ENCODE measurements around the gene PC. TPM values are rescaled to one million over a fixed set of nuclear protein-coding genes. Genes with fewer than 3 reads are reported as not detected.

Gene PC
- total and polyA plus RNA-seq, 9 of the 15 experiments (the other 6 are each of a cell fraction or from before 2014, with no cell fraction given), result 0.94 to 38.0 (median 8.7) TPM

- no peaks in the 10 kb centered on the region for H3K9me3 ChIP-seq (replicated peaks; ENCODE audit: control insufficient read depth, insufficient read depth, low read depth, low read length)
- no peak overlapping the region for H3K4me2 ChIP-seq (ENCODE audit: insufficient read depth, low read length)
- H3K79me2 ChIP-seq (ENCODE audit: control insufficient read depth, insufficient read depth, low read length), result no peaks in the 10 kb centered on the region
- POLR2A ChIA-PET, result interaction anchor here (0.9 to 2.6 kb wide), 2 partner anchors 10 to 12 kb away, joined by 3 to 11 read pairs; no protein-coding TSS in a partner anchor
- H3K36me3 ChIP-seq (ENCODE audit: control insufficient read depth, insufficient read depth, low read length), result no peaks in the 10 kb centered on the region; the same call in 2 of the 3 replicates
- intact Hi-C loops (cut with micrococcal nuclease) (no loop called here), in situ Hi-C loops (cut with MboI) (no loop called here)
- CTCF ChIA-PET (ENCODE audit: low intra/inter-chr PET ratio), result no interaction called here
- H3K4me3 ChIP-seq, result no peak overlapping the region
- no peaks in the 10 kb centered on the region for H3K27me3 ChIP-seq (ENCODE audit: control insufficient read depth in 2 of 2, insufficient read depth in 2 of 2, low read length in 2 of 2)
- H4K20me1 ChIP-seq (replicated peaks; ENCODE audit: control insufficient read depth, insufficient read depth, low read length), result no peaks in the 10 kb centered on the region; the same call in 1 of the 2 replicates
- H2AFZ ChIP-seq (ENCODE audit: low read depth, low read length), result no peak overlapping the region
- DNase-seq (ENCODE audit: extremely low read depth in 1 of 4, low spot score in 3 of 4), result peak in 2 of 4 experiments; percentile 43 to 50
- no TSS peak for BruUV-seq (replicated peaks)
- 70% methylated on average over 3 of the region's 3 CpGs for WGBS (ENCODE audit: insufficient coverage, low coverage, missing lambda C conversion rate)
- no peak for FAIRE-seq
- H3K27ac ChIP-seq (ENCODE audit: extremely low read depth, low read depth, low read length), result no peak overlapping the region
- peaks cover 16 to 24% of the 10 kb centered on the region in 2 experiments for H3K4me1 ChIP-seq (replicated peaks in 1 of 2; ENCODE audit: control insufficient read depth in 2 of 2, insufficient read depth in 2 of 2, low read length in 2 of 2)
- H3K9ac ChIP-seq (ENCODE audit: insufficient read depth in 1 of 2, low read depth in 2 of 2, low read length in 2 of 2), result peak overlapping the region in 1 of 2 experiments; percentile 40; a peak in 1 of 4 replicates
- TF ChIP-seq JUND (IDR thresholded peaks at IDR 0.05; ENCODE audit: borderline replicate concordance, low read depth, low read length) (peak; percentile 84), JUND (tag; IDR thresholded peaks at IDR 0.05; ENCODE audit: borderline replicate concordance, low read depth, low read length) (peak; percentile 60; the same call in 1 of the 3 replicates), MED1 (CRISPR knock-in tag; IDR thresholded peaks at IDR 0.05; ENCODE audit: borderline replicate concordance) (no peak), NR0B1 (IDR thresholded peaks at IDR 0.05; ENCODE audit: partially characterized antibody) (no peak), CREB3L1 (IDR thresholded peaks at IDR 0.05; ENCODE audit: borderline replicate concordance, low read depth) (no peak), HCFC1 (IDR thresholded peaks at IDR 0.05; ENCODE audit: low read depth, low read length) (no peak), JUN (IDR thresholded peaks at IDR 0.05; ENCODE audit: borderline replicate concordance, low read depth, low read length) (peak; percentile 35; the same call in 1 of the 2 replicates), JUN (CRISPR knock-in tag; IDR thresholded peaks at IDR 0.05; ENCODE audit: borderline replicate concordance) (no peak), TFE3 (CRISPR knock-in tag; IDR thresholded peaks at IDR 0.05) (no peak), FOXA3 (CRISPR knock-in tag; conservative IDR thresholded peaks at IDR 0.05 in 1 of 2, IDR thresholded peaks at IDR 0.05 in 1 of 2) (peak; percentile 87 to 98), ATF3 (IDR thresholded peaks at IDR 0.05) (peak; percentile 56; the same call in 1 of the 2 replicates), ATF3 (CRISPR knock-in tag; conservative IDR thresholded peaks at IDR 0.05) (no peak), FOSL1 (tag; conservative IDR thresholded peaks at IDR 0.05) (peak; percentile 82), ZFP30 (CRISPR knock-in tag; IDR thresholded peaks at IDR 0.05; ENCODE audit: borderline replicate concordance) (no peak), ZNF778 (CRISPR knock-in tag; IDR thresholded peaks at IDR 0.05) (no peak), ZNF24 (IDR thresholded peaks at IDR 0.05) (peak; percentile 53; the same call in 1 of the 2 replicates)
- no peaks in the 10 kb centered on the region for H3K9me1 ChIP-seq (ENCODE audit: control insufficient read depth, insufficient read depth, low read length)
- ATAC-seq, result peak; percentile 34; the same call in 1 of the 3 replicates
Measured at GRCh38 chr11:66904055-66904454, 54.1 kb downstream of the PC start.
